MM.1S (cell line): ENCODE data around the gene FOXP1.

Source experiments
- DNase-seq: peaks from one replicate; pipeline ENCODE4 v3.0.0-alpha.2; 2015
- H2AFZ ChIP-seq: fragments of 300-600 bp; sonication (generic); 2 replicates; pipeline ENCODE4 v1.6.0; 2016; ENCODE audit warnings: antibody characterized with exemption, low read length
- H3F3A ChIP-seq: fragments of 300-600 bp; sonication (generic); 2 replicates; pipeline ENCODE4 v1.6.1; 2016; ENCODE audit warnings: mild to moderate bottlenecking, antibody characterized with exemption, low read length, moderate library complexity, mixed read lengths; ENCODE audit not compliant: insufficient read depth
- H3K27ac ChIP-seq: fragments of 300-600 bp; sonication (generic); 2 replicates; pipeline ENCODE4 v1.5.1; 2016; ENCODE audit warnings: mild to moderate bottlenecking, low read length
- H3K27me3 ChIP-seq: fragments of 300-600 bp; sonication (generic); replicated peaks from 2 replicates; pipeline ENCODE4 v1.6.0; 2016; ENCODE audit warnings: low read length; ENCODE audit not compliant: insufficient read depth
- H3K36me3 ChIP-seq: fragments of 300-600 bp; sonication (generic); replicated peaks from 2 replicates; pipeline ENCODE4 v1.6.1; 2016; ENCODE audit warnings: mild to moderate bottlenecking, low read length, mixed read lengths; ENCODE audit not compliant: insufficient read depth
- H3K4me1 ChIP-seq: fragments of 300-600 bp; sonication (generic); 2 replicates; pipeline ENCODE4 v1.6.1; 2016; ENCODE audit warnings: low read length, mixed read lengths
- H3K4me2 ChIP-seq: fragments of 300-600 bp; sonication (generic); 2 replicates; pipeline ENCODE4 v1.6.0; 2016; ENCODE audit warnings: low read depth, low read length
- H3K4me3 ChIP-seq: fragments of 300-600 bp; sonication (generic); 2 replicates; pipeline ENCODE4 v1.5.1; 2016; ENCODE audit warnings: low read length, mixed read lengths
- H3K79me2 ChIP-seq: fragments of 300-600 bp; sonication (generic); 2 replicates; pipeline ENCODE4 v1.6.1; 2016; ENCODE audit warnings: mixed run types, low read length, mixed read lengths
- H3K9ac ChIP-seq: fragments of 300-600 bp; sonication (generic); 2 replicates; pipeline ENCODE4 v1.6.1; 2016; ENCODE audit warnings: low read length, mixed read lengths
- H3K9me2 ChIP-seq: fragments of 300-600 bp; sonication (generic); replicated peaks from 2 replicates; pipeline ENCODE4 v1.6.1; 2016; ENCODE audit warnings: mild to moderate bottlenecking, low read length, mixed read lengths; ENCODE audit not compliant: insufficient read depth
- H3K9me3 ChIP-seq: fragments of 300-600 bp; sonication (generic); replicated peaks from 2 replicates; pipeline ENCODE4 v1.6.1; 2016; ENCODE audit warnings: mild to moderate bottlenecking, low read length, mixed read lengths; ENCODE audit not compliant: insufficient read depth
- H4K20me1 ChIP-seq: fragments of 300-600 bp; sonication (generic); 2 replicates; pipeline ENCODE4 v1.6.1; 2016; ENCODE audit warnings: mild to moderate bottlenecking, low read length, moderate library complexity, mixed read lengths; ENCODE audit not compliant: insufficient read depth
- CTCF ChIP-seq: fragments of 300-600 bp; sonication (generic); IDR thresholded peaks from 2 replicates; pipeline ENCODE4 v1.5.1; 2016; ENCODE audit warnings: antibody characterized with exemption, low read length, mixed read lengths
- EZH2 ChIP-seq: fragments of 300-600 bp; sonication (generic); optimal IDR thresholded peaks from 2 replicates; pipeline ENCODE3; 2017; ENCODE audit warnings: low read depth, mild to moderate bottlenecking, antibody characterized with exemption, low read length, mixed read lengths
- EZH2phosphoT487 ChIP-seq: fragments of 300-600 bp; sonication (generic); IDR thresholded peaks from 2 replicates; pipeline ENCODE4 v1.6.1; 2018; ENCODE audit warnings: antibody characterized with exemption, low read length

The FOXP1 gene

GRCh38 chr3:71356265-71356664, 227.3 kb downstream of the FOXP1 start:
- no peak overlapping the region for H3K4me3 ChIP-seq
- peak overlapping the region; percentile 57; the same call in 1 of the 2 replicates for H3K27ac ChIP-seq
- H3F3A ChIP-seq: no peaks in the 10 kb centered on the region
- no peaks in the 10 kb centered on the region for H3K27me3 ChIP-seq
- no peak for DNase-seq
- no peaks in the 10 kb centered on the region for H3K79me2 ChIP-seq
- no peaks in the 10 kb centered on the region for H3K36me3 ChIP-seq
- peak overlapping the region; percentile 2; the same call in 1 of the 2 replicates for H3K9ac ChIP-seq
- TF ChIP-seq EZH2 (no peak), EZH2phosphoT487 (no peak), CTCF (no peak)
- H3K4me2 ChIP-seq: peak overlapping the region; percentile 33; the same call in 1 of the 2 replicates
- 0 out of 2 replicates have a peak overlapping the region, but pooled peaks have one; percentile 14 for H2AFZ ChIP-seq
- no peaks in the 10 kb centered on the region for H3K9me3 ChIP-seq
- H3K9me2 ChIP-seq: no peaks in the 10 kb centered on the region
- H3K4me1 ChIP-seq: peaks cover 8% of the 10 kb centered on the region
- no peaks in the 10 kb centered on the region for H4K20me1 ChIP-seq

- no peak overlapping the region for H3K9ac ChIP-seq
- no peaks in the 10 kb centered on the region for H3K27me3 ChIP-seq
- no peaks in the 10 kb centered on the region for H4K20me1 ChIP-seq
- H3F3A ChIP-seq: no peaks in the 10 kb centered on the region
- DNase-seq: peak; percentile 45
- TF ChIP-seq EZH2phosphoT487 (no peak), CTCF (no peak), EZH2 (no peak)
- peaks cover 8% of the 10 kb centered on the region for H3K4me1 ChIP-seq
- H3K4me3 ChIP-seq: no peak overlapping the region; the same call in 1 of the 2 replicates
- H3K79me2 ChIP-seq: no peaks in the 10 kb centered on the region
- H3K27ac ChIP-seq: peak overlapping the region; percentile 57; the same call in 1 of the 2 replicates
- H3K4me2 ChIP-seq: peak overlapping the region; percentile 33; the same call in 1 of the 2 replicates
- no peaks in the 10 kb centered on the region for H3K36me3 ChIP-seq
- 0 out of 2 replicates have a peak overlapping the region, but pooled peaks have one; percentile 29 for H2AFZ ChIP-seq
- H3K9me2 ChIP-seq: no peaks in the 10 kb centered on the region
- H3K9me3 ChIP-seq: no peaks in the 10 kb centered on the region
These were observed 227.7 kb downstream of the FOXP1 start for GRCh38 chr3:71355862-71356261.

GRCh38 chr3:71355037-71355436, 228.5 kb downstream of the FOXP1 start:
- Histone ChIP-seq H3K27me3 (no peaks in the 10 kb centered on the region), H3K79me2 (no peaks in the 10 kb centered on the region), H3K36me3 (no peaks in the 10 kb centered on the region), H3K4me3 (no peak overlapping the region), H3K9me2 (no peaks in the 10 kb centered on the region), H3K27ac (no peak overlapping the region), H3K9me3 (no peaks in the 10 kb centered on the region), H3F3A (no peaks in the 10 kb centered on the region), H3K9ac (no peak overlapping the region), H2AFZ (no peak overlapping the region), H3K4me1 (peaks cover 8% of the 10 kb centered on the region; the same call in 1 of the 2 replicates), H3K4me2 (no peak overlapping the region), H4K20me1 (no peaks in the 10 kb centered on the region)
- TF ChIP-seq EZH2phosphoT487 (no peak), CTCF (no peak), EZH2 (no peak)
- no peak for DNase-seq
